PFSK-1 (cell line): ENCODE measurements around the gene FIBIN.

Source experiments
- FOXP2 ChIP-seq: optimal IDR thresholded peaks from 2 replicates; pipeline ENCODE3; 2011; ENCODE audit warnings: borderline replicate concordance, control low read depth, inconsistent platforms; ENCODE audit not compliant: insufficient read depth; ENCODE audit errors: extremely low read length, extremely low read depth
- POLR2AphosphoS5 ChIP-seq: IDR thresholded peaks from 2 replicates; pipeline ENCODE4 v1.6.1; 2012; ENCODE audit warnings: low read depth, mild to moderate bottlenecking, control low read depth, low read length, moderate library complexity
- SIN3A ChIP-seq: IDR thresholded peaks from 2 replicates; pipeline ENCODE4 v1.6.1; 2012; ENCODE audit warnings: mild to moderate bottlenecking, low read length, moderate library complexity, borderline replicate concordance; ENCODE audit not compliant: insufficient read depth
- TAF1 ChIP-seq: IDR thresholded peaks from 2 replicates; pipeline ENCODE4 v1.6.1; 2012; ENCODE audit warnings: low read length, control low read depth, borderline replicate concordance; ENCODE audit not compliant: insufficient read depth
- TF ChIP-seq, protein P1 (sequence below), 2 experiments: IDR thresholded peaks; 2 replicates each; pipeline versions ENCODE4 v1.6.1 to v1.8.0; 2011 to 2012; ENCODE audit warnings: low read depth in 2 of 2, low read length in 2 of 2, control low read depth in 1 of 2, inconsistent platforms in 1 of 2, mild to moderate bottlenecking in 1 of 2, moderate library complexity in 1 of 2; ENCODE audit not compliant: insufficient read depth in 1 of 2

The FIBIN gene

GRCh38 chr11:27024865-27025264 is 31.0 kb downstream of the FIBIN start:
- TF ChIP-seq POLR2AphosphoS5 (no peak), SIN3A (no peak), TAF1 (no peak), FOXP2 (no peak)
- TF ChIP-seq, protein P1, sequence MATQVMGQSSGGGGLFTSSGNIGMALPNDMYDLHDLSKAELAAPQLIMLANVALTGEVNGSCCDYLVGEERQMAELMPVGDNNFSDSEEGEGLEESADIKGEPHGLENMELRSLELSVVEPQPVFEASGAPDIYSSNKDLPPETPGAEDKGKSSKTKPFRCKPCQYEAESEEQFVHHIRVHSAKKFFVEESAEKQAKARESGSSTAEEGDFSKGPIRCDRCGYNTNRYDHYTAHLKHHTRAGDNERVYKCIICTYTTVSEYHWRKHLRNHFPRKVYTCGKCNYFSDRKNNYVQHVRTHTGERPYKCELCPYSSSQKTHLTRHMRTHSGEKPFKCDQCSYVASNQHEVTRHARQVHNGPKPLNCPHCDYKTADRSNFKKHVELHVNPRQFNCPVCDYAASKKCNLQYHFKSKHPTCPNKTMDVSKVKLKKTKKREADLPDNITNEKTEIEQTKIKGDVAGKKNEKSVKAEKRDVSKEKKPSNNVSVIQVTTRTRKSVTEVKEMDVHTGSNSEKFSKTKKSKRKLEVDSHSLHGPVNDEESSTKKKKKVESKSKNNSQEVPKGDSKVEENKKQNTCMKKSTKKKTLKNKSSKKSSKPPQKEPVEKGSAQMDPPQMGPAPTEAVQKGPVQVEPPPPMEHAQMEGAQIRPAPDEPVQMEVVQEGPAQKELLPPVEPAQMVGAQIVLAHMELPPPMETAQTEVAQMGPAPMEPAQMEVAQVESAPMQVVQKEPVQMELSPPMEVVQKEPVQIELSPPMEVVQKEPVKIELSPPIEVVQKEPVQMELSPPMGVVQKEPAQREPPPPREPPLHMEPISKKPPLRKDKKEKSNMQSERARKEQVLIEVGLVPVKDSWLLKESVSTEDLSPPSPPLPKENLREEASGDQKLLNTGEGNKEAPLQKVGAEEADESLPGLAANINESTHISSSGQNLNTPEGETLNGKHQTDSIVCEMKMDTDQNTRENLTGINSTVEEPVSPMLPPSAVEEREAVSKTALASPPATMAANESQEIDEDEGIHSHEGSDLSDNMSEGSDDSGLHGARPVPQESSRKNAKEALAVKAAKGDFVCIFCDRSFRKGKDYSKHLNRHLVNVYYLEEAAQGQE (IDR thresholded peaks at IDR 0.05; ENCODE audit: insufficient read depth in 1 of 2, low read depth in 2 of 2, low read length in 2 of 2), result no peak

DNA sequence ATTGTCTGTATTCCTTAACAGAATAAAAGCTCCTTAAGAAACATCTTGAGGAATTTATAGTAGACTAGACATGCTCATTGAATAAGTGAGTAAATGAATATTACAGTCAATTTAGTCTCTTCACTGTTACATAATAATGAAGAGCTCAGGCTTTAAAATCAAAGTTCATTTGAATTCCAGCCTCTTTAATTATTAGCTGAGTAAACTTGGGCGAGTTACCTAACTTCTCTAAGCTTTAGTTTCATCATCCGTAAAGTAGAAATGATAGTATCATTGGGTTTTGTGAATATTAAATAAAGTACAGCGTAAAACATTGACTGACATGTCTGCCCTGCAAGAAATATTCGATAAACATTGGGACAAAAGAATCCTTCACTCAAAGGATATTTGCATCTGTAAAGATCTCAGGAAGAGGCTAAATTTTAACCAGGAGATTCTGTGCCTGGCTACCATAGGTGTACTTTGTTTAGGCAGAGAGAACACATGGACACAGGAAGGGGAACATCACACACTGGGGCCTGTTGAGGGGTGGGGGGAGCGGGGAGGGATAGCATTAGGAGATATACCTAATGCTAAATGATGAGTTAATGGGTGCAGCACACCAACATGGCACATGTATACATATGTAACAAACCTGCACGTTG is 31.5 kb downstream of the FIBIN start:
- TF ChIP-seq POLR2AphosphoS5, result no peak
- TF ChIP-seq FOXP2, result no peak
- TF ChIP-seq, protein P1 (IDR thresholded peaks at IDR 0.05; ENCODE audit: insufficient read depth in 1 of 2, low read depth in 2 of 2, low read length in 2 of 2), result no peak
- TF ChIP-seq TAF1, result no peak
- no peak for TF ChIP-seq SIN3A

DNA sequence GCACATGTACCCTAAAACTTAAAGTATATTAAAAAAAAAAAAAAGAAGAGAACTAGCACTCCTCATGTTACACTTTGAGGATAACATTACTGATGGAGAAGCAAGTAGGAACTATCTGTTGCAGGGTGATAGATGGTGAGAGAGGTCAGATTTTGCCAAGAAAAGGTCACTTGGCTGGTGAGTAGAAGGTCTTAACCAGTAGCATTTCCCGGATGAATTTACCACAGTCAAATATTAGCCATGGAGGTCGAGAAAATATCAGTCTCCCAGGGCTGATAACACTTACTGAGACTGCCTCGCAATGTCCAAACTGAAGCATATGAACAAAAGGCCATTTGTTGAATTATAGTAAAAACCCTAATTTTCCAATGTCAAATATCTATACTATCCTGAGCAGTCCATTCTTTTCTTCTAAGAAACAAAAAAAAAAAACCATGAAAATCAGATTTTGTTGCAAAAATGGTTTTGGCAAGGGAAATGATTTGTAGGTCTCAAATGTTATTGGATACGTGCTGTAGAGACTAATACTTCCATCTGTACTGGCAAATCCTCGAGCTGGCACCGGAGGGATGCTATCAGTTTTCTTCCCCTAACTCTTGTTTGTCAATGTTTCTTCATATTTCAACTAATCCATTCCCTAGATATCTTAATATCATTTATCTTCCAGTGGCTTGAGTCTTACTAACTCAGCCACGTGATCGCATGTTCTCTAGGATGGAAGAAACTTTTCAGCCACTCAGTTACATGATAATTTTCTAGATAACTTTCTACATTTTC is 32.2 kb downstream of the FIBIN start:
- TF ChIP-seq FOXP2 (no peak), TAF1 (no peak), SIN3A (no peak), POLR2AphosphoS5 (no peak)
- TF ChIP-seq, protein P1 (IDR thresholded peaks at IDR 0.05; ENCODE audit: insufficient read depth in 1 of 2, low read depth in 2 of 2, low read length in 2 of 2), result no peak

GRCh38 chr11:27028561-27028965 is 34.7 kb downstream of the FIBIN start:
- no peak for TF ChIP-seq SIN3A
- TF ChIP-seq POLR2AphosphoS5, result no peak
- TF ChIP-seq, protein P1 (IDR thresholded peaks at IDR 0.05; ENCODE audit: insufficient read depth in 1 of 2, low read depth in 2 of 2, low read length in 2 of 2), result no peak
- TF ChIP-seq TAF1, result no peak
- TF ChIP-seq FOXP2, result no peak
